ENCODE results near the gene NLRP6.
A peak's percentile ranks its signal among the peaks of the same experiment; 100 is the strongest.
"Not testable (repeated sequence)": the region's sequence is repeated elsewhere in the genome, so short reads cannot be mapped to it uniquely, and the experiment has no call there.

The NLRP6 gene

DNA sequence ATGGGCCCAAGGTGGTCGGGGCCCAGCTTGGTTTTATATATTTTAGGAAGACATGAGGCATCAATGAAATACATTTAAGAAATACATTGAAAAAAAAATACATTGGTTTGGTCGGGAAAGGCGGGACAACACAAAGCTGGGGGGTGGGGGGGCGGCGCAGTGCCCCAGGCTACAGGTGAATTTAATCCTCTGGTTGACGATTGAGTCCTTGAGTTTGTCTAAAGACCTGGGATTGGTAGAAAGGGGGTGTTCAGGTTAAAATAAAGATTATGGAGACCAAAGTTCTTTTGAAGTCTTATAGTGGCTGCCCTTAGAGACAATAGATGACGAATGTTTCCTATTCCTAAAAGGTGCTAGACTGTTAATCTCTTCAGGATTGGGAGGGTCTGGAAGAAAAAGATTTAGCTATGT lies 38.7 kb downstream of the NLRP6 start:
- Histone ChIP-seq H3K9ac (ENCODE audit: low read length) (no peak overlapping the region), H3K4me1 (ENCODE audit: insufficient read depth, low read length) (peaks cover 17% of the 10 kb centered on the region), H3K27me3 (ENCODE audit: control insufficient read depth in 1 of 2, insufficient read depth in 2 of 2, low read length in 2 of 2) (peaks cover 13 to 24% of the 10 kb centered on the region in 2 donors), H3K36me3 (ENCODE audit: insufficient read depth, low read length) (no peaks in the 10 kb centered on the region), H3K27ac (ENCODE audit: low read depth, low read length) (no peak overlapping the region), H3K4me3 (ENCODE audit: low read depth in 1 of 2, low read length in 2 of 2) (no peak overlapping the region), H3K9me3 (ENCODE audit: low read length) (no peaks in the 10 kb centered on the region)

DNA sequence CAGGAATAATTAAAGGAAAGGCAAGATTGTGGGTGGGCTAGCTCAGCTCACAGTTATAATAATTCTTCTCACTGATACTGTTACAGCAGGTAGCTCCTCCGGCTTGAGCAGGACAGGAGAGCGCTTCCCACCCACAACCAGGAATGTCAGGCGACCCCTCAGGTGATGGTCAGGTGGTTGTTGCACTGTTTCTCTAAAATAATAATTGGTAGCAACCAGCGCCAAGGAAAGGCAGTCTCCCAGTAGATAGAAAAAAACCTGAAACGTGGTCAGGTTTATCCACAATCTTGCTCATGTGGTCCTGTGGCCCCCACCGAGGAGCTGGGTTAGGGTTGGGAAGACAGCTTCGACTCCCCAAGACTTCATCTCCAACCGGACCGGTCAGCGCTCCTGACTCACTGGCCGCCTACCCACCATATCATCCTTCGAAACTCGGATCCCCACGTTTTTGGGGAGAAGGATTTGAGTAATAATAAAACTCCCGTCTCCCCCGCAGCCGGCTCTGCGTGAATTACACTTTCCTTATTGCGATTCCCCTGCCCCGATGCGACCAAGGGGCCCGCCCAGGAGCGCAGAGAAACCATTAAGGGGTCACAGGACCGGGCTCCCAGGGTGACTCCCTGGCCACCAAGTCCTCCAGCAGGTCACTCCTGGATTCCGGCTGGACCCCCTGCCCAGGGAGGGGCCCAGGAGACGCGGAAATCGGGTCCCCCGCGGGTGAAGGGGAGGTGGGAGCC lies 39.6 kb downstream of the NLRP6 start:
- not testable (repeated sequence) for H3K36me3 ChIP-seq (ENCODE audit: insufficient read depth, low read length); H3K9ac ChIP-seq (ENCODE audit: low read length); H3K27ac ChIP-seq (ENCODE audit: low read depth, low read length); H3K9me3 ChIP-seq (ENCODE audit: low read length); H3K4me1 ChIP-seq (ENCODE audit: insufficient read depth, low read length)
- H3K4me3 ChIP-seq (ENCODE audit: low read depth in 1 of 2, low read length in 2 of 2), result peak overlapping the region in 1 of 2 donors; percentile 20
- peaks cover 13 to 24% of the 10 kb centered on the region in 2 donors for H3K27me3 ChIP-seq (ENCODE audit: control insufficient read depth in 1 of 2, insufficient read depth in 2 of 2, low read length in 2 of 2)

DNA sequence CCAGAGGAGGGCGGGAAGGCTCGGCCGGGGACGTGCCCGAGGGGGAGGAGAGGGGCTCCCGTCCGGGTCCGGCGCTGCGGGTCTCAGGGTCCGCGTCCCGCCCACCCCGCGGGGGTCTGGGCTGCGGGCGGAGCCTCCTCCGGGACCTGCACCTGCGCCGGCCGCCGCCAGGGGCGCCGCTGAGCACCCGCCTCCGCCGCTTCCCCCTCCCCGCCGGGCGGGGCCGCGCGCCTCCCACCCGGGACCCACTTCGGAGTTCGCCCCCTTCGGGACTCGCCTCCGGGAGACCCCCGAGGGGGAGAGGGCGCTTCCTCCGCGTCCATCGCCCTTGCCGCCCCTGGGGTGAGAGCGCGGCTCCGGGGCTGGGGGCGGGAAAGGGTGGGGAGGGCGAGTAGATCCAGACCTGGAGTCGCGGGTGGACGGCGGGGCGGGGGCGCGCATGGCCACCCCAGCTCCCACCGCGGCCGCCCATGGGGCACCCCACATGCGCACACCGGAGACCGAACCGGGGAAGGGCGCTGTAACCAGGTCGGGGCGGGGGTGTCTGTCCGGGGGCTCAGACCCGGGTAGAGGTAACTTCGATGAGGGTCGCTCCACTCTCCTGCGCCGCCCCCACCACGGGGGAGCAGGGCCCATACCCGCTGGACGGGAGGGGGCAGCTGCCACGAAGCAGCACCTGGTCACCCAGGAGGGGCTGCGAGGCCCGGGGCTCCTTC lies 40.4 kb downstream of the NLRP6 start:
- H3K9ac ChIP-seq (ENCODE audit: low read length); H3K36me3 ChIP-seq (ENCODE audit: insufficient read depth, low read length); H3K9me3 ChIP-seq (ENCODE audit: low read length); H3K4me1 ChIP-seq (ENCODE audit: insufficient read depth, low read length): not testable (repeated sequence)
- Histone ChIP-seq H3K27me3 (ENCODE audit: control insufficient read depth in 1 of 2, insufficient read depth in 2 of 2, low read length in 2 of 2) (peaks cover 13 to 24% of the 10 kb centered on the region in 2 donors), H3K27ac (ENCODE audit: low read depth, low read length) (peak overlapping the region; percentile 96), H3K4me3 (ENCODE audit: low read depth in 1 of 2, low read length in 2 of 2) (peak overlapping the region; percentile 27 to 84)

DNA sequence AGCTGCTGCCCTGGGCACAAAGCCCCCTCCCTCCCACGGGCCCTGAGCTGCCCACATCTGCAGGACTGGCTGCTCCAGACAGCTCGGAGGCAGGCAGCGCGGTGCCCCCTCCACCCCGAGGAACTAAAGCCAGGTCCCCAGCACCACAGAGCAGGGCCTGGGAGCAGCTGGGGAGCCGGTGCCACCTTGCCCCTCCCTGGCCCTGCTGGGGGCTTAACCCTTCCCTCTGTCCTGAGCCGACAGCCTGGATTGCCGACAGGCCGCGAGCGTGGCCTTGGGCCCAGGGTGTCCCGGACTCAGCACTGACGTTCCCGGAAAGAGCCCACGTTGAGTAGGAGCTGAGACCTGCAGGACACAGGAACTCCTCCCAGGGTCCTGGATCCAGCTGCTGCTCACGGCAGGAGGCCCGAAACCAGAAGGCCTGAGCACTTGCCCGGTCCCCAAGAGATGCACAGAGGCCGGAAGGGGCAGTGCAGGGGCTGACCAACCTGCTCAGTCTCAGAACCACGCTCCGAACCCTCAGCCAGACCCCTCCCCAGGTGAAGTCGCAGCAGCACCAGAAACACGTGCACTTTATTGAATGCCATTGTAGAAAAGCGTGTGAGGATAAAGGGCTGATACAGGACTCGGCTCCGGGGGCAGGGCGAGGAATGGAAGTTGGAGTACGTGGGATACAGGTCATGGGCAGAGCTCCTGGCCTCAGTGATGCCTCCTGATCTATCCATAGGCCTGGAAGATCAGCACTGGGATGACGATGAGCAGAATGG lies 41.1 kb downstream of the NLRP6 start:
- H3K9ac ChIP-seq (ENCODE audit: low read length), result peak overlapping the region; percentile 87
- not testable (repeated sequence) for H3K9me3 ChIP-seq (ENCODE audit: low read length); H3K36me3 ChIP-seq (ENCODE audit: insufficient read depth, low read length)

DNA sequence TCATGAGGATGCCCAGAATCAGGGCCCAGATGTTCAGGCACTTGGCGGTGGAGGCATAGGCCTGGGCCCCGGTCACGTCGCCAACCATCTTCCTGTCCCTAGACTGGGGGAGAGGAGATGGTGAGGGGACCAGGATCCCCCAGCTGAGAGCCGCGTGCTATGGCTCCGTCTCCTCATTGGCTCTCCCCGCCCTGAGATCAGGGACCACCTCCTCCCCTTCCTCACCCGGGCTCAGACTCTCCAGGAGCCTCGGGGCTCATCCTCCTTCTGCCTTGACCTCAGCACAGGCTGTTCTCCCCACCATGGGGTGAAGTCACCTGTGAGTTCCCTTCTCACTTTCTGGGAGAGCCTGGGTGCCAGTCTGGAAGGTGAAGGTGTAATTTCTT lies 41.7 kb downstream of the NLRP6 start:
- peak overlapping the region; percentile 96 for H3K9ac ChIP-seq (ENCODE audit: low read length)
- peak overlapping the region; percentile 76 to 84 for H3K4me3 ChIP-seq (ENCODE audit: low read depth in 1 of 2, low read length in 2 of 2)
- peak overlapping the region; percentile 96 for H3K27ac ChIP-seq (ENCODE audit: low read depth, low read length)
- H3K4me1 ChIP-seq (ENCODE audit: insufficient read depth, low read length), result peaks cover 16% of the 10 kb centered on the region
- H3K36me3 ChIP-seq (ENCODE audit: insufficient read depth, low read length); H3K9me3 ChIP-seq (ENCODE audit: low read length): not testable (repeated sequence)
- peaks cover 13 to 24% of the 10 kb centered on the region in 2 donors for H3K27me3 ChIP-seq (ENCODE audit: control insufficient read depth in 1 of 2, insufficient read depth in 2 of 2, low read length in 2 of 2)

More for the DNA sequence above, 41.1 kb downstream of the NLRP6 start:
- peak overlapping the region; percentile 76 to 84 for H3K4me3 ChIP-seq (ENCODE audit: low read depth in 1 of 2, low read length in 2 of 2)
- H3K27ac ChIP-seq (ENCODE audit: low read depth, low read length), result peak overlapping the region; percentile 96
- peaks cover 13 to 24% of the 10 kb centered on the region in 2 donors for H3K27me3 ChIP-seq (ENCODE audit: control insufficient read depth in 1 of 2, insufficient read depth in 2 of 2, low read length in 2 of 2)
- peaks cover 10% of the 10 kb centered on the region for H3K4me1 ChIP-seq (ENCODE audit: insufficient read depth, low read length)

DNA sequence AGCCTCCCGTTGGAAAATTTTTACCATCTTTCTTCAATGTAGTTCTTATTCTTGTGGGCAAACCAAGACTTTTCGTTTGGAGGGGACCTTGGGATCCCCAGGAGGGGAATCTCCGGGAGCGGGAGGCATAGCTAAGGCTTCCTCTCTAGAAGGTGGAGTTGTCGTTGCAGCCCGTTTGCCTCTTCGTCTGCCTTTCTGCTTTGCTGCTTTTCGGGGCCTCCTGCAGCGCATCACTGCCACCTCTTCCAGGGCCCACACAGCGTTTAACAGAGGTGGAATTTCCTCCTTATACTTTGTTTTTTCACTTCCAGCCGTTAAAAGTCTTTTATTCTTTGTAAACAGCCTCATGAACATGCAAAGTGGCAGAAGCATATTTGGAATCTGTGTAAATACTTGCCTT lies 45.9 kb downstream of the NLRP6 start:
- H3K9me3 ChIP-seq (ENCODE audit: low read length), result no peaks in the 10 kb centered on the region

DNA sequence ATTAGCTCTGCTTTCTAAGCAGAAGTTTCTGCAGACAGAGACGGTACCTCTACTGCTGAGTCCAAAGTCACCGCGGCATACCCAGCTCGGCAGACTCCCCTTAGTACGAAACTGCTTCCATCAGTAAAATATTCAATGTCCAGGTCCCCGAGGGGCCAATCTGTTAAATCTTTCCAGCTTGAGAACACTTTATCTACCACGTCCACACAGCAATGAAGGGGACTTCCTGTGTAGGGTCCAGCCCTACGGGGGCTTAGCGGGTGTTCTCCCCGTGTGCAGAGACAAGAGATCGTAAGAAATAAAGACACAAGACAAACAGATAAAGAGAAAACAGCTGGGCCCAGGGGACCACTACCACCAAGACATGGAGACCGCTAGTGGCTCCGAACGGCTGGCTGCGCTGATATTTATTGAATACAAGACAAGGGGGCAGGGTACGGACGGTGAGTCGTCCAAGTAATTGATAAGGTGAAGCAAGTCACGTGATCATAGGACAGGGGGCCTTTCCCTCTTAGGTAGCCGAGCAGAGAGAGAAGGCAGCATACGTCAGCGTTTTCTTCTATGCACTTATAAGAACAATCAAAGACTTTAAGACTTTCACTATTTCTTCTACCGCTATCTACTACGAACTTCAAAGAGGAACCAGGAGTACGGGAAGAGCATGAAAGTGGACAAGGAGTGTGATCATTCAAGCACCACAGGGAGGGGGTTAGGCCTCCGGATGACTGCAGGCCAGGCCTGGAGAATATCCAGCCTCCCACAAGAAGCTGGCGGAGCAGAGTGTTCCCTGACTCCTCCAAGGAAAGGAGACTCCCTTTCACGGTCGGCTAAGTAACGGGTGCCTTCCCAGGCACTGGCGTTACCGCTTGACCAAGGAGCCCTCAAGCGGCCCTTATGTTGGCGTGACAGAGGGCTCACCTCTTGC lies 46.6 kb downstream of the NLRP6 start:
- Histone ChIP-seq H3K27ac (ENCODE audit: low read depth, low read length) (peak overlapping the region; percentile 86), H3K4me3 (ENCODE audit: low read depth in 1 of 2, low read length in 2 of 2) (peak overlapping the region in 1 of 2 donors; percentile 8), H3K9ac (ENCODE audit: low read length) (peak overlapping the region; percentile 21), H3K4me1 (ENCODE audit: insufficient read depth, low read length) (peaks cover 33% of the 10 kb centered on the region)
- H3K27me3 ChIP-seq (ENCODE audit: control insufficient read depth in 1 of 2, insufficient read depth in 2 of 2, low read length in 2 of 2); H3K9me3 ChIP-seq (ENCODE audit: low read length); H3K36me3 ChIP-seq (ENCODE audit: insufficient read depth, low read length): not testable (repeated sequence)

More for the DNA sequence above, 45.9 kb downstream of the NLRP6 start:
- H3K27ac ChIP-seq (ENCODE audit: low read depth, low read length), result peak overlapping the region; percentile 73
- H3K27me3 ChIP-seq (ENCODE audit: control insufficient read depth in 1 of 2, insufficient read depth in 2 of 2, low read length in 2 of 2), result no peaks in the 10 kb centered on the region
- no peaks in the 10 kb centered on the region for H3K36me3 ChIP-seq (ENCODE audit: insufficient read depth, low read length)
- peak overlapping the region; percentile 21 for H3K9ac ChIP-seq (ENCODE audit: low read length)
- peaks cover 33% of the 10 kb centered on the region for H3K4me1 ChIP-seq (ENCODE audit: insufficient read depth, low read length)
- no peak overlapping the region for H3K4me3 ChIP-seq (ENCODE audit: low read depth in 1 of 2, low read length in 2 of 2)

DNA sequence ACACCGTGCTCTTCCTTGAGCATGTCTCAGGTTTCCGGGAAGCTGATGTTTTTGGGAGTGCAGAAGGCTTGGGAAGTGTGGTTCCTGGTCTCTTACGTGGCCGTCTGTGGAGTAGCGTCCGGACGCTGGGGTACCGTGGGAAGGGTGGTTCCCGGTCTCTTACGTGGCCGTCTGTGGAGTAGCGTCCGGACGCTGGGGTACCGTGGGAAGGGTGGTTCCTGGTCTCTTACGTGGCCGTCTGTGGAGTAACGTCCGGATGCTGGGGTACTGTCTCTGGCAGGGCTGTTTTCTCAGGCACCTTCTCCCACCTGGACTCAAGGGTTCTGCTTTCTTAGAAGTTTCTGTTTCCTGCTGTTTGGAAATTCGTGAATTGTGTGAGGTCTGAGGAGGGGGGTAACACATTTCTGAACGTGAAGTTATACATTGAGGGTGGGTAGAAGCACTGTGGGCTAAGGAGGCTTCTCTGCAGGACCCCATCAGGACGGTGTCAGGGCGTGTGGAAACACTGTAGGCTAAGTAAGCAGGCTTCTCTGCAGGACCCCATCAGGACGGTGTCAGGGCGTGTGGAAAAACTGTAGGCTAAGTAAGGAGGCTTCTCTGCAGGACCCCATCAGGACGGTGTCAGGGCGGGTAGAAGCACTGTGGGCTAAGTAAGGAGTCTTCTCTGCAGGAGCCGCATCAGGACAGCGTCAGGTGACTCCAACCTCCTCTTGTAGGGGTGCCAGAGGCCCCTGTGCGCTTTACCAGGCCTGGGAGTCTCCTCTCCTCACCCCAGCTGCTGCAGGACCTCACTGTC lies 47.8 kb downstream of the NLRP6 start:
- Histone ChIP-seq H3K9me3 (ENCODE audit: low read length) (no peaks in the 10 kb centered on the region), H3K9ac (ENCODE audit: low read length) (peak overlapping the region; percentile 55), H3K27ac (ENCODE audit: low read depth, low read length) (peak overlapping the region; percentile 86), H3K4me1 (ENCODE audit: insufficient read depth, low read length) (peaks cover 33% of the 10 kb centered on the region), H3K27me3 (ENCODE audit: control insufficient read depth in 1 of 2, insufficient read depth in 2 of 2, low read length in 2 of 2) (no peaks in the 10 kb centered on the region), H3K4me3 (ENCODE audit: low read depth in 1 of 2, low read length in 2 of 2) (peak overlapping the region in 1 of 2 donors; percentile 11), H3K36me3 (ENCODE audit: insufficient read depth, low read length) (no peaks in the 10 kb centered on the region)

DNA sequence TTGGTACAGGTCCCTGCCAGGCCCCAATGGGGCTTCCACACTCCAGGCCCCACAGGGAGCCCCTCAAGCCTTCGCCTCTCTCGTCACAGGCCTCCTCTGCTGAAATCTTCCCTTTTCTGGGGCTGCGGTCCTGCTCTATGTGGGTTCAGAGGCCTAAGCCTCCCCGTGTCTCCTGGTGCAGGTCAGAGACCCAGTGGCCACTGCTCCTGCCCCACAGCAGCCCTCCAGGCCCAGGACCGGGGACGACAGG lies 48.3 kb downstream of the NLRP6 start:
- no peaks in the 10 kb centered on the region for H3K9me3 ChIP-seq (ENCODE audit: low read length)
- H3K4me3 ChIP-seq (ENCODE audit: low read depth in 1 of 2, low read length in 2 of 2), result no peak overlapping the region
- H3K27ac ChIP-seq (ENCODE audit: low read depth, low read length), result peak overlapping the region; percentile 86
- H3K9ac ChIP-seq (ENCODE audit: low read length), result peak overlapping the region; percentile 55
- no peaks in the 10 kb centered on the region for H3K27me3 ChIP-seq (ENCODE audit: control insufficient read depth in 1 of 2, insufficient read depth in 2 of 2, low read length in 2 of 2)
- no peaks in the 10 kb centered on the region for H3K36me3 ChIP-seq (ENCODE audit: insufficient read depth, low read length)
- H3K4me1 ChIP-seq (ENCODE audit: insufficient read depth, low read length), result peaks cover 33% of the 10 kb centered on the region

DNA sequence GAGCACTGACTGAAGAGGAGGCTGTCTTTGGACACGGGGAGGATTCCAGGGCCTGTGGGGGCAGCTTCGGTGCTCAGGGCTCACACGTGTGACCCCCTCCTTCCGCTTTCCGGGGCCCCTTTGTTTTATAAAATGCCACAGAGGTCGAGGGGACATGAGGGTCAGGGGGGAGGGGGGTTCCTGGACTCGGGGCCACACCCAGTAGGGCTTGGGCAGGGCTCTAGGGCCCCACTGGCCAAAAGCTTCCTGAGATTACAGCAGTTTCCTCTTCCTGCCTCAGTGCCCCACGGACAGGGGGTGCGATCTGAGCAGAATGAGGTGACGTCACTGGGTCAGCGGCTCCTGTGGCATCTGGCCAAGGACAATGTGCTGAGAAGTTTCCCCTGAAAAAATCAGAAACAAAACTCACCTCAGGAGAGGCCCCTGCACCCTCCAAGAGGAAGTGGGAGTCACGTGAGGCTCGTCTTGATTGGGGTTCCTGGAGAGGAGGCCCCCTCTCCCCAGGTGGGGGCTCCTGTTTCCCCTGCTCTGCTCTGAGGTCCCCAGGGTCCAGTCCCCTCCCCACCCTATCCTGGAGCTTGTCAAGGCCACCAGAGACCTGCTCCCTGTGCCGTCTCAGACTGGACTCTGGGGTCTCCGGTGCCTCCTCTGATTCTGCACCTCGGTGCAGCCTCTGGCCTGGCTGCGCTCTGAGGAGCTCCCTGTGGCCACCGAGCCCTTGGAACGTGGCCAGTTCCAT lies 48.8 kb downstream of the NLRP6 start:
- H3K36me3 ChIP-seq (ENCODE audit: insufficient read depth, low read length), result no peaks in the 10 kb centered on the region
- peak overlapping the region; percentile 86 for H3K27ac ChIP-seq (ENCODE audit: low read depth, low read length)
- no peaks in the 10 kb centered on the region for H3K9me3 ChIP-seq (ENCODE audit: low read length)
- peaks cover 33% of the 10 kb centered on the region for H3K4me1 ChIP-seq (ENCODE audit: insufficient read depth, low read length)
- H3K27me3 ChIP-seq (ENCODE audit: control insufficient read depth in 1 of 2, insufficient read depth in 2 of 2, low read length in 2 of 2), result no peaks in the 10 kb centered on the region
- peak overlapping the region; percentile 55 for H3K9ac ChIP-seq (ENCODE audit: low read length)
- no peak overlapping the region for H3K4me3 ChIP-seq (ENCODE audit: low read depth in 1 of 2, low read length in 2 of 2)
